HG03469 (cell line): ENCODE results near the gene PYY.

Experiments used
- ATAC-seq: cut with Tn5 transposase; IDR thresholded peaks from one replicate; pipeline ENCODE4 v1.9.1; 2021; ENCODE audit warnings: mild to moderate bottlenecking, moderate library complexity, moderate number of reproducible peaks; ENCODE audit not compliant: unreplicated experiment

Gene PYY

GRCh38 chr17:43917348-43918025 lies 36.3 kb downstream of the PYY start:
- no peak for ATAC-seq

GRCh38 chr17:43917016-43917347 lies 36.8 kb downstream of the PYY start:
- no peak for ATAC-seq

GRCh38 chr17:43916385-43916784 lies 37.4 kb downstream of the PYY start:
- ATAC-seq = no peak

- ATAC-seq = no peak
Observed at GRCh38 chr17:43915559-43915958, 38.2 kb downstream of the PYY start.

- no peak for ATAC-seq
Observed at GRCh38 chr17:43914451-43914850, 39.3 kb downstream of the PYY start.

- no peak for ATAC-seq
Observed at GRCh38 chr17:43913584-43913983, 40.2 kb downstream of the PYY start.

GRCh38 chr17:43912635-43913304 lies 41.0 kb downstream of the PYY start:
- no peak for ATAC-seq

- ATAC-seq = no peak
Observed at GRCh38 chr17:43911904-43912303, 41.8 kb downstream of the PYY start.

GRCh38 chr17:43909537-43910231 lies 44.1 kb downstream of the PYY start:
- no peak for ATAC-seq

GRCh38 chr17:43907998-43908721 lies 45.6 kb downstream of the PYY start:
- no peak for ATAC-seq

GRCh38 chr17:43907425-43907981 lies 46.2 kb downstream of the PYY start, which contains the start of gene MPP2:
Gene MPP2, minus strand, starts transcription at chr17:43907536. Its CDS starts 3,076 bp downstream, at chr17:43904460.
- no peak for ATAC-seq

GRCh38 chr17:43906951-43907424 lies 46.8 kb downstream of the PYY start:
- no peak for ATAC-seq

GRCh38 chr17:43905985-43906852 lies 47.5 kb downstream of the PYY start:
- ATAC-seq = no peak

GRCh38 chr17:43905400-43905984 lies 48.2 kb downstream of the PYY start:
- ATAC-seq = no peak
